NOMO-1 treated with DMSO at 0.1 percent for 48 hours (cell line): ENCODE results near the gene SSC5D.
"Not testable (repeated sequence)": the region's sequence is repeated elsewhere in the genome, so short reads cannot be mapped to it uniquely, and the experiment has no call there.

Experiments
- DNase-seq: peaks from one replicate; lab custom pipeline; 2025; ENCODE audit not compliant: unreplicated experiment; lab: John Stamatoyannopoulos, UW

The SSC5D gene

GRCh38 chr19:55487924-55488687, at the start of gene SSC5D:
Gene SSC5D (plus strand): TSS chr19:55488436. CDS start chr19:55488590, 154 bp downstream.
- DNase-seq: no peak

GRCh38 chr19:55439052-55439451, 49.2 kb upstream of the SSC5D start:
- DNase-seq: no peak

- DNase-seq: peak; percentile 63
Measured at GRCh38 chr19:55440411-55441105, 47.7 kb upstream of the SSC5D start.

- peak; percentile 81 for DNase-seq
Measured at GRCh38 chr19:55441319-55441691, 46.9 kb upstream of the SSC5D start.

- no peak for DNase-seq
Measured at GRCh38 chr19:55441692-55442321, 46.4 kb upstream of the SSC5D start.

GRCh38 chr19:55442372-55442961, 45.8 kb upstream of the SSC5D start:
- DNase-seq: no peak

GRCh38 chr19:55443045-55443823, 45.0 kb upstream of the SSC5D start, which contains the start of gene SHISA7:
Gene SHISA7 (minus strand): TSS chr19:55443300. CDS start chr19:55442863, 437 bp downstream.
- DNase-seq: no peak

- DNase-seq: no peak
Measured at GRCh38 chr19:55443824-55444480, 44.3 kb upstream of the SSC5D start.

- DNase-seq: no peak
Measured at GRCh38 chr19:55444646-55445045, 43.6 kb upstream of the SSC5D start.

- peak; percentile 68 for DNase-seq
Measured at GRCh38 chr19:55446060-55446459, 42.2 kb upstream of the SSC5D start.

GRCh38 chr19:55447421-55448174, 40.6 kb upstream of the SSC5D start:
- DNase-seq: peak; percentile 55

- not testable (repeated sequence) for DNase-seq
Measured at GRCh38 chr19:55448175-55448490, 40.1 kb upstream of the SSC5D start.

GRCh38 chr19:55449469-55449868, 38.8 kb upstream of the SSC5D start:
- no peak for DNase-seq

GRCh38 chr19:55451163-55451964, 36.9 kb upstream of the SSC5D start:
- no peak for DNase-seq

GRCh38 chr19:55451965-55452748, 36.1 kb upstream of the SSC5D start:
- no peak for DNase-seq

- peak; percentile 30 for DNase-seq
Measured at GRCh38 chr19:55452749-55453346, 35.4 kb upstream of the SSC5D start.

- no peak for DNase-seq
Measured at GRCh38 chr19:55453511-55454260, 34.5 kb upstream of the SSC5D start.
